HG03439 (cell line): ENCODE results near the gene BPNT1.
"Not testable (repeated sequence)": the region's sequence is repeated elsewhere in the genome, so short reads cannot be mapped to it uniquely, and the experiment has no call there.

Experiments
- ATAC-seq: cut with Tn5 transposase; IDR thresholded peaks from one replicate; pipeline ENCODE4 v1.9.1; 2021; ENCODE audit warnings: mild to moderate bottlenecking, moderate library complexity; ENCODE audit not compliant: unreplicated experiment

BPNT1 gene

GRCh38 chr1:220084460-220084859, 5.1 kb downstream of the BPNT1 start:
- ATAC-seq: no peak

GRCh38 chr1:220077887-220078286, 11.7 kb downstream of the BPNT1 start:
- ATAC-seq: no peak

- no peak for ATAC-seq
Measured at GRCh38 chr1:220076861-220077762, 12.5 kb downstream of the BPNT1 start.

- ATAC-seq: no peak
Measured at GRCh38 chr1:220067269-220068204, 22.1 kb downstream of the BPNT1 start.

GRCh38 chr1:220062629-220063028, 27.0 kb downstream of the BPNT1 start:
- ATAC-seq: no peak

- ATAC-seq: no peak
Measured at GRCh38 chr1:220060876-220061275, 28.7 kb downstream of the BPNT1 start.

- ATAC-seq: no peak
Measured at GRCh38 chr1:220056374-220056773, 33.2 kb downstream of the BPNT1 start.

GRCh38 chr1:220046052-220046930, 43.3 kb downstream of the BPNT1 start, which contains the start of gene EPRS1:
Gene EPRS1 (minus strand): TSS chr1:220046505. CDS start chr1:220046388, 117 bp downstream.
- peak; percentile 97 for ATAC-seq

- peak; percentile 27 for ATAC-seq
Measured at GRCh38 chr1:220045356-220046051, 44.1 kb downstream of the BPNT1 start.

- no peak for ATAC-seq
Measured at GRCh38 chr1:220044678-220045355, 44.8 kb downstream of the BPNT1 start.

GRCh38 chr1:220043646-220044045, 45.9 kb downstream of the BPNT1 start:
- no peak for ATAC-seq

GRCh38 chr1:220040028-220040596, 49.5 kb downstream of the BPNT1 start:
- ATAC-seq: no peak

- no peak for ATAC-seq
Measured at GRCh38 chr1:220038640-220039039, 50.9 kb downstream of the BPNT1 start.

- ATAC-seq: not testable (repeated sequence)
Measured at GRCh38 chr1:220037810-220038209, 51.8 kb downstream of the BPNT1 start.

- no peak for ATAC-seq
Measured at GRCh38 chr1:220032911-220033310, 56.7 kb downstream of the BPNT1 start.

- ATAC-seq: no peak
Measured at GRCh38 chr1:220031287-220031686, 58.3 kb downstream of the BPNT1 start.

- ATAC-seq: no peak
Measured at GRCh38 chr1:220028346-220028895, 61.2 kb downstream of the BPNT1 start.

GRCh38 chr1:220019071-220019470, 70.5 kb downstream of the BPNT1 start:
- no peak for ATAC-seq

GRCh38 chr1:220013497-220013896, 76.1 kb downstream of the BPNT1 start:
- peak; percentile 48 for ATAC-seq
